HEK293 (cell line): ENCODE measurements around the gene USP7.

ENCODE experiments used
- BCL11A ChIP-seq: fragments of 450-650 bp; formaldehyde crosslinking; IDR thresholded peaks from 2 replicates; pipeline ENCODE4 v1.5.1; 2016; ENCODE audit warnings: low read depth, missing biosample characterization, missing genetic modification characterization
- EGR2 ChIP-seq: fragments of 450-650 bp; formaldehyde crosslinking; IDR thresholded peaks from 2 replicates; pipeline ENCODE4 v1.5.1; 2016; ENCODE audit warnings: low read depth, missing biosample characterization, missing genetic modification characterization
- GLI2 ChIP-seq: fragments of 450-650 bp; formaldehyde crosslinking; IDR thresholded peaks from 2 replicates; pipeline ENCODE4; 2017; ENCODE audit warnings: missing biosample characterization, missing genetic modification characterization, low read depth, borderline replicate concordance
- KLF10 ChIP-seq: fragments of 450-650 bp; IDR thresholded peaks from 2 replicates; pipeline ENCODE4 v1.5.1; 2018; ENCODE audit warnings: missing biosample characterization, mild to moderate bottlenecking, missing genetic modification characterization
- KLF16 ChIP-seq: fragments of 450-650 bp; formaldehyde crosslinking; IDR thresholded peaks from 2 replicates; pipeline ENCODE4 v1.5.1; 2017; ENCODE audit warnings: missing biosample characterization, missing genetic modification characterization
- KLF9 ChIP-seq: fragments of 450-650 bp; formaldehyde crosslinking; IDR thresholded peaks from 2 replicates; pipeline ENCODE4 v1.5.1; 2016; ENCODE audit warnings: missing biosample characterization, missing genetic modification characterization, low read depth
- YY2 ChIP-seq: fragments of 450-650 bp; formaldehyde crosslinking; IDR thresholded peaks from 2 replicates; pipeline ENCODE4 v1.5.1; 2016; ENCODE audit warnings: missing biosample characterization, missing genetic modification characterization
- ZNF114 ChIP-seq: fragments of 450-650 bp; formaldehyde crosslinking; IDR thresholded peaks from 2 replicates; pipeline ENCODE4 v1.5.0; 2017; ENCODE audit warnings: missing biosample characterization, missing genetic modification characterization
- ZNF146 ChIP-seq: fragments of 450-650 bp; formaldehyde crosslinking; IDR thresholded peaks from 2 replicates; pipeline ENCODE4 v1.5.1; 2016; ENCODE audit warnings: missing biosample characterization, missing genetic modification characterization
- ZNF174 ChIP-seq: fragments of 450-650 bp; formaldehyde crosslinking; IDR thresholded peaks from 2 replicates; pipeline ENCODE4 v1.5.0; 2017; ENCODE audit warnings: missing biosample characterization, mild to moderate bottlenecking, missing genetic modification characterization
- ZNF184 ChIP-seq: fragments of 450-650 bp; IDR thresholded peaks from 2 replicates; pipeline ENCODE4 v1.5.1; 2018; ENCODE audit warnings: missing biosample characterization, mild to moderate bottlenecking, missing genetic modification characterization
- ZNF214 ChIP-seq: fragments of 450-650 bp; formaldehyde crosslinking; IDR thresholded peaks from 2 replicates; pipeline ENCODE4 v1.5.1; 2017; ENCODE audit warnings: missing biosample characterization, mild to moderate bottlenecking, missing genetic modification characterization, borderline replicate concordance
- ZNF221 ChIP-seq: fragments of 450-650 bp; formaldehyde crosslinking; IDR thresholded peaks from 2 replicates; pipeline ENCODE4 v1.5.1; 2017; ENCODE audit warnings: missing biosample characterization, missing genetic modification characterization, borderline replicate concordance
- ZNF24 ChIP-seq: fragments of 450-650 bp; formaldehyde crosslinking; IDR thresholded peaks from 2 replicates; pipeline ENCODE4 v1.5.1; 2016; ENCODE audit warnings: missing biosample characterization, missing genetic modification characterization
- ZNF266 ChIP-seq: fragments of 450-650 bp; formaldehyde crosslinking; IDR thresholded peaks from 2 replicates; pipeline ENCODE4 v1.5.1; 2016; ENCODE audit warnings: missing biosample characterization, missing genetic modification characterization, low read depth
- ZNF501 ChIP-seq: fragments of 450-650 bp; formaldehyde crosslinking; IDR thresholded peaks from 2 replicates; pipeline ENCODE4 v1.5.1; 2016; ENCODE audit warnings: missing biosample characterization, missing genetic modification characterization
- ZNF558 ChIP-seq: fragments of 450-650 bp; formaldehyde crosslinking; IDR thresholded peaks from 2 replicates; pipeline ENCODE4 v1.5.1; 2016; ENCODE audit warnings: missing biosample characterization, missing genetic modification characterization
- ZNF571 ChIP-seq: fragments of 450-650 bp; formaldehyde crosslinking; IDR thresholded peaks from 2 replicates; pipeline ENCODE4 v1.5.0; 2017; ENCODE audit warnings: missing biosample characterization, missing genetic modification characterization
- ZNF624 ChIP-seq: fragments of 450-650 bp; formaldehyde crosslinking; IDR thresholded peaks from 2 replicates; pipeline ENCODE4 v1.5.1; 2017; ENCODE audit warnings: missing biosample characterization, missing genetic modification characterization
- ZNF768 ChIP-seq: fragments of 450-650 bp; formaldehyde crosslinking; IDR thresholded peaks from 2 replicates; pipeline ENCODE4 v1.5.1; 2018; ENCODE audit warnings: missing biosample characterization, mild to moderate bottlenecking, missing genetic modification characterization
- ZNF843 ChIP-seq: fragments of 450-650 bp; formaldehyde crosslinking; IDR thresholded peaks from 2 replicates; pipeline ENCODE4 v1.5.1; 2016; ENCODE audit warnings: missing biosample characterization, missing genetic modification characterization
- ZXDB ChIP-seq: fragments of 450-650 bp; formaldehyde crosslinking; IDR thresholded peaks from 2 replicates; pipeline ENCODE4 v1.5.1; 2016; ENCODE audit warnings: missing biosample characterization, missing genetic modification characterization
- TF ChIP-seq, protein P1 (sequence below): fragments of 450-650 bp; formaldehyde crosslinking; IDR thresholded peaks from 2 replicates; pipeline ENCODE4 v1.5.1; 2016; ENCODE audit warnings: missing biosample characterization, missing genetic modification characterization
- TF ChIP-seq, protein P2 (sequence below): fragments of 450-650 bp; formaldehyde crosslinking; IDR thresholded peaks from 2 replicates; pipeline ENCODE4 v1.5.1; 2016; ENCODE audit warnings: missing biosample characterization, missing genetic modification characterization
- TF ChIP-seq, protein P3 (sequence below): fragments of 450-650 bp; IDR thresholded peaks from 2 replicates; pipeline ENCODE4 v1.5.1; 2018; ENCODE audit warnings: missing biosample characterization, missing genetic modification characterization
- TF ChIP-seq, protein P4 (sequence below): fragments of 450-650 bp; formaldehyde crosslinking; conservative IDR thresholded peaks from 2 replicates; pipeline ENCODE4 v1.5.1; 2016; ENCODE audit warnings: low read depth, missing biosample characterization, missing genetic modification characterization
- TF ChIP-seq, protein P5 (sequence below): fragments of 450-650 bp; formaldehyde crosslinking; IDR thresholded peaks from 2 replicates; pipeline ENCODE4 v1.5.1; 2016; ENCODE audit warnings: missing biosample characterization, missing genetic modification characterization
- TF ChIP-seq, protein P6 (sequence below): fragments of 450-650 bp; formaldehyde crosslinking; IDR thresholded peaks from 2 replicates; pipeline ENCODE4 v1.5.1; 2016; ENCODE audit warnings: missing biosample characterization, missing genetic modification characterization

The USP7 gene

DNA sequence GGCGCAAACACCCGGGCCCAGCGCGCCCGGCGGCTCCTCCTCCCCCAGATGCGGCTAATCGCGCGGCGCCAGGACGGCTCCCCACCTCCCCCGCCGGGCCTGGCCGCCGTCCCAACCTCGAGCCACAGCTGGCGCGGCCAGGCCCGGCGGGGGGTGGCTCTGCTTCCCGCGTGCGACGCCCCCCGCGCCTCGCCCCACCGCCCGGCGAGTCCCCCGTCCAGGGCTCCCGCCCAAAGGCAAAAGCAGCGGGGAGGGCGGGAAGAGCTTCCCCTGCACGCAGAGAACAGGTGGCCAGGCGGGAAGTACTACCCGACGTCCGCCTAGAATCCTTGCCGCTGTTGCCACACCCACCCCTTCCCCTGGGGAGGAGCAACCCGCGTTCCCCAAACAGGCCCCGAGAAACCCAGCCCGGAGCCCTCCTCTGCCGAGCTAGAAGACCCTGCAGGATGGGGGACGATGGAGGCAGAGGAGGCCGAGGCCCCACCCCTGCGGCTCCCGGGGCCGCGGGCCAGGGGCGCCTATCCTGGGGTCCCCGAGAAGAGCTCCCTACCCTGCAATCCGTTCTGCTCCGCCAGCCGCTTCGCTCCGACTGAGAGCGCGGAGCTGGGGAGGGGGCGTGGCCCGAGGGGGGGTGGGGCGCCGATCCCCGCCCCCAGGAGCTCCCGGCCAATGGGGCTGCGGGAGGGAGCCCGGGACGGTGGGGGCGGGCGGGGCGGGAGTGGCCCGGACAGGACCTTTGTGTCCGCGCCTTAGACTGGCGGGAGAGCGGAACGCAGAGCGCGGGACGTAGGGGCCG, 95.1 kb downstream of the USP7 start, which contains the start of gene CARHSP1 (continued):
- TF ChIP-seq ZNF266 (tag by site-specific recombination) (no peak), ZNF114 (tag by site-specific recombination) (no peak), ZNF501 (tag by site-specific recombination) (no peak; the same call in 1 of the 2 replicates), ZNF214 (no peak), KLF9 (peak; percentile 98), YY2 (no peak), ZNF571 (tag by site-specific recombination) (no peak), ZNF768 (tag by site-specific recombination) (no peak; the same call in 1 of the 2 replicates), EGR2 (no peak; the same call in 1 of the 2 replicates), ZXDB (tag by site-specific recombination) (peak; percentile 52), ZNF146 (no peak; the same call in 1 of the 2 replicates), ZNF624 (tag by site-specific recombination) (no peak), ZNF221 (tag by site-specific recombination) (no peak), ZNF558 (no peak), GLI2 (tag by site-specific recombination) (no peak), ZNF843 (tag by site-specific recombination) (no peak), ZNF24 (peak; percentile 62), BCL11A (no peak), KLF10 (tag by site-specific recombination) (peak; percentile 96), KLF16 (tag by site-specific recombination) (peak; percentile 91), ZNF184 (tag by site-specific recombination) (no peak), ZNF174 (no peak)
- TF ChIP-seq, protein P1, sequence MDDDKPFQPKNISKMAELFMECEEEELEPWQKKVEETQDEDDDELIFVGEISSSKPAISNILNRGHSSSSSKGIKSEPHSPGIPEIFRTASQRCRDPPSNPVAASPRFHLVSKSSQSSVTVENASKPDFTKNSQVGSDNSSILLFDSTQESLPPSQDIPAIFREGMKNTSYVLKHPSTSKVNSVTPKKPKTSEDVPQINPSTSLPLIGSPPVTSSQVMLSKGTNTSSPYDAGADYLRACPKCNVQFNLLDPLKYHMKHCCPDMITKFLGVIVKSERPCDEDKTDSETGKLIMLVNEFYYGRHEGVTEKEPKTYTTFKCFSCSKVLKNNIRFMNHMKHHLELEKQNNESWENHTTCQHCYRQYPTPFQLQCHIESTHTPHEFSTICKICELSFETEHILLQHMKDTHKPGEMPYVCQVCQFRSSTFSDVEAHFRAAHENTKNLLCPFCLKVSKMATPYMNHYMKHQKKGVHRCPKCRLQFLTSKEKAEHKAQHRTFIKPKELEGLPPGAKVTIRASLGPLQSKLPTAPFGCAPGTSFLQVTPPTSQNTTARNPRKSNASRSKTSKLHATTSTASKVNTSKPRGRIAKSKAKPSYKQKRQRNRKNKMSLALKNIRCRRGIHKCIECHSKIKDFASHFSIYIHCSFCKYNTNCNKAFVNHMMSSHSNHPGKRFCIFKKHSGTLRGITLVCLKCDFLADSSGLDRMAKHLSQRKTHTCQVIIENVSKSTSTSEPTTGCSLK (tag by site-specific recombination), result no peak
- TF ChIP-seq, protein P2, sequence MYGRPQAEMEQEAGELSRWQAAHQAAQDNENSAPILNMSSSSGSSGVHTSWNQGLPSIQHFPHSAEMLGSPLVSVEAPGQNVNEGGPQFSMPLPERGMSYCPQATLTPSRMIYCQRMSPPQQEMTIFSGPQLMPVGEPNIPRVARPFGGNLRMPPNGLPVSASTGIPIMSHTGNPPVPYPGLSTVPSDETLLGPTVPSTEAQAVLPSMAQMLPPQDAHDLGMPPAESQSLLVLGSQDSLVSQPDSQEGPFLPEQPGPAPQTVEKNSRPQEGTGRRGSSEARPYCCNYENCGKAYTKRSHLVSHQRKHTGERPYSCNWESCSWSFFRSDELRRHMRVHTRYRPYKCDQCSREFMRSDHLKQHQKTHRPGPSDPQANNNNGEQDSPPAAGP (tag by site-specific recombination), result peak; percentile 91
- TF ChIP-seq, protein P3, sequence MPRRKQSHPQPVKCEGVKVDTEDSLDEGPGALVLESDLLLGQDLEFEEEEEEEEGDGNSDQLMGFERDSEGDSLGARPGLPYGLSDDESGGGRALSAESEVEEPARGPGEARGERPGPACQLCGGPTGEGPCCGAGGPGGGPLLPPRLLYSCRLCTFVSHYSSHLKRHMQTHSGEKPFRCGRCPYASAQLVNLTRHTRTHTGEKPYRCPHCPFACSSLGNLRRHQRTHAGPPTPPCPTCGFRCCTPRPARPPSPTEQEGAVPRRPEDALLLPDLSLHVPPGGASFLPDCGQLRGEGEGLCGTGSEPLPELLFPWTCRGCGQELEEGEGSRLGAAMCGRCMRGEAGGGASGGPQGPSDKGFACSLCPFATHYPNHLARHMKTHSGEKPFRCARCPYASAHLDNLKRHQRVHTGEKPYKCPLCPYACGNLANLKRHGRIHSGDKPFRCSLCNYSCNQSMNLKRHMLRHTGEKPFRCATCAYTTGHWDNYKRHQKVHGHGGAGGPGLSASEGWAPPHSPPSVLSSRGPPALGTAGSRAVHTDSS (tag by site-specific recombination), result no peak
- TF ChIP-seq, protein P4, sequence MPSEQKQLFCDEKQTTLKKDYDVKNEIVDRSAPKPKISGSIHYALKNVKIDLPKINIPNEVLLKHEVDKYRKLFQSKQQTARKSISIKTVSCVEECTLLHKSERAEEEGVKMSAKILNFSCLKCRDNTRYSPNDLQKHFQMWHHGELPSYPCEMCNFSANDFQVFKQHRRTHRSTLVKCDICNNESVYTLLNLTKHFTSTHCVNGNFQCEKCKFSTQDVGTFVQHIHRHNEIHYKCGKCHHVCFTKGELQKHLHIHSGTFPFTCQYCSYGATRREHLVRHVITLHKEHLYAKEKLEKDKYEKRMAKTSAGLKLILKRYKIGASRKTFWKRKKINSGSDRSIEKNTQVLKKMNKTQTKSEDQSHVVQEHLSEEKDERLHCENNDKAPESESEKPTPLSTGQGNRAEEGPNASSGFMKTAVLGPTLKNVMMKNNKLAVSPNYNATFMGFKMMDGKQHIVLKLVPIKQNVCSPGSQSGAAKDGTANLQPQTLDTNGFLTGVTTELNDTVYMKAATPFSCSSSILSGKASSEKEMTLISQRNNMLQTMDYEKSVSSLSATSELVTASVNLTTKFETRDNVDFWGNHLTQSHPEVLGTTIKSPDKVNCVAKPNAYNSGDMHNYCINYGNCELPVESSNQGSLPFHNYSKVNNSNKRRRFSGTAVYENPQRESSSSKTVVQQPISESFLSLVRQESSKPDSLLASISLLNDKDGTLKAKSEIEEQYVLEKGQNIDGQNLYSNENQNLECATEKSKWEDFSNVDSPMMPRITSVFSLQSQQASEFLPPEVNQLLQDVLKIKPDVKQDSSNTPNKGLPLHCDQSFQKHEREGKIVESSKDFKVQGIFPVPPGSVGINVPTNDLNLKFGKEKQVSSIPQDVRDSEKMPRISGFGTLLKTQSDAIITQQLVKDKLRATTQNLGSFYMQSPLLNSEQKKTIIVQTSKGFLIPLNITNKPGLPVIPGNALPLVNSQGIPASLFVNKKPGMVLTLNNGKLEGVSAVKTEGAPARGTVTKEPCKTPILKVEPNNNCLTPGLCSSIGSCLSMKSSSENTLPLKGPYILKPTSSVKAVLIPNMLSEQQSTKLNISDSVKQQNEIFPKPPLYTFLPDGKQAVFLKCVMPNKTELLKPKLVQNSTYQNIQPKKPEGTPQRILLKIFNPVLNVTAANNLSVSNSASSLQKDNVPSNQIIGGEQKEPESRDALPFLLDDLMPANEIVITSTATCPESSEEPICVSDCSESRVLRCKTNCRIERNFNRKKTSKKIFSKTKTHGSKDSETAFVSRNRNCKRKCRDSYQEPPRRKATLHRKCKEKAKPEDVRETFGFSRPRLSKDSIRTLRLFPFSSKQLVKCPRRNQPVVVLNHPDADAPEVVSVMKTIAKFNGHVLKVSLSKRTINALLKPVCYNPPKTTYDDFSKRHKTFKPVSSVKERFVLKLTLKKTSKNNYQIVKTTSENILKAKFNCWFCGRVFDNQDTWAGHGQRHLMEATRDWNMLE (tag by site-specific recombination), result no peak
- TF ChIP-seq, protein P5, sequence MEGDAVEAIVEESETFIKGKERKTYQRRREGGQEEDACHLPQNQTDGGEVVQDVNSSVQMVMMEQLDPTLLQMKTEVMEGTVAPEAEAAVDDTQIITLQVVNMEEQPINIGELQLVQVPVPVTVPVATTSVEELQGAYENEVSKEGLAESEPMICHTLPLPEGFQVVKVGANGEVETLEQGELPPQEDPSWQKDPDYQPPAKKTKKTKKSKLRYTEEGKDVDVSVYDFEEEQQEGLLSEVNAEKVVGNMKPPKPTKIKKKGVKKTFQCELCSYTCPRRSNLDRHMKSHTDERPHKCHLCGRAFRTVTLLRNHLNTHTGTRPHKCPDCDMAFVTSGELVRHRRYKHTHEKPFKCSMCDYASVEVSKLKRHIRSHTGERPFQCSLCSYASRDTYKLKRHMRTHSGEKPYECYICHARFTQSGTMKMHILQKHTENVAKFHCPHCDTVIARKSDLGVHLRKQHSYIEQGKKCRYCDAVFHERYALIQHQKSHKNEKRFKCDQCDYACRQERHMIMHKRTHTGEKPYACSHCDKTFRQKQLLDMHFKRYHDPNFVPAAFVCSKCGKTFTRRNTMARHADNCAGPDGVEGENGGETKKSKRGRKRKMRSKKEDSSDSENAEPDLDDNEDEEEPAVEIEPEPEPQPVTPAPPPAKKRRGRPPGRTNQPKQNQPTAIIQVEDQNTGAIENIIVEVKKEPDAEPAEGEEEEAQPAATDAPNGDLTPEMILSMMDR (tag by site-specific recombination), result no peak
- TF ChIP-seq, protein P6, sequence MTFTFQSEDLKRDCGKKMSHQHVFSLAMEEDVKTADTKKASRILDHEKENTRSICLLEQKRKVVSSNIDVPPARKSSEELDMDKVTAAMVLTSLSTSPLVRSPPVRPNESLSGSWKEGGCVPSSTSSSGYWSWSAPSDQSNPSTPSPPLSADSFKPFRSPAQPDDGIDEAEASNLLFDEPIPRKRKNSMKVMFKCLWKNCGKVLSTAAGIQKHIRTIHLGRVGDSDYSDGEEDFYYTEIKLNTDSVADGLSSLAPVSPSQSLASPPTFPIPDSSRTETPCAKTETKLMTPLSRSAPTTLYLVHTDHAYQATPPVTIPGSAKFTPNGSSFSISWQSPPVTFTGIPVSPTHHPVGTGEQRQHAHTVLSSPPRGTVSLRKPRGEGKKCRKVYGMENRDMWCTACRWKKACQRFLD (tag by site-specific recombination), result no peak
